ENCODE measurements around the gene RPL31. TPM values are rescaled to one million over a fixed set of nuclear protein-coding genes. Genes with fewer than 3 reads are reported as not detected.

The RPL31 gene
- total RNA-seq, 1 donor from 2014 or later, result 1,183 TPM

- ATAC-seq (no peak), DNase-seq (ENCODE audit: low spot score) (no peak)
- intact Hi-C loops (cut with DNase I), result loop anchor here (5.0 kb wide), 1 partner anchor 378 kb away; no protein-coding TSS in a partner anchor
These were observed 11.9 kb upstream of the RPL31 start for GRCh38 chr2:100990166-100990565.

GRCh38 chr2:100990650-100991403 lies 11.3 kb upstream of the RPL31 start:
- intact Hi-C loops (cut with DNase I), result loop anchor here (5.0 kb wide), 1 partner anchor 379 kb away; no protein-coding TSS in a partner anchor
- DNase-seq (ENCODE audit: low spot score) (no peak), ATAC-seq (no peak)

- intact Hi-C loops (cut with DNase I), result loop anchor here (5.0 kb wide), 1 partner anchor 379 kb away; no protein-coding TSS in a partner anchor
- no peak for ATAC-seq
- no peak for DNase-seq (ENCODE audit: low spot score)
These were observed 10.7 kb upstream of the RPL31 start for GRCh38 chr2:100991404-100991773.

GRCh38 chr2:100992262-100992661 lies 9.8 kb upstream of the RPL31 start:
- ATAC-seq (no peak), DNase-seq (ENCODE audit: low spot score) (no peak)
- intact Hi-C loops (cut with DNase I), result loop anchor here (5.0 kb wide), 1 partner anchor 380 kb away; no protein-coding TSS in a partner anchor

GRCh38 chr2:100993294-100993693 lies 8.8 kb upstream of the RPL31 start:
- ATAC-seq (no peak), DNase-seq (ENCODE audit: low spot score) (no peak)
- intact Hi-C loops (cut with DNase I), result loop anchor here (5.0 kb wide), 1 partner anchor 381 kb away; no protein-coding TSS in a partner anchor

- intact Hi-C loops (cut with DNase I), result no loop called here
- ATAC-seq, result no peak
- no peak for DNase-seq (ENCODE audit: low spot score)
These were observed 6.6 kb upstream of the RPL31 start for GRCh38 chr2:100995309-100996075.

- DNase-seq (ENCODE audit: low spot score) (no peak), ATAC-seq (no peak)
- intact Hi-C loops (cut with DNase I), result no loop called here
These were observed 4.4 kb upstream of the RPL31 start for GRCh38 chr2:100997509-100998234.

- ATAC-seq (no peak), DNase-seq (ENCODE audit: low spot score) (no peak)
- intact Hi-C loops (cut with DNase I), result no loop called here
These were observed 3.9 kb upstream of the RPL31 start for GRCh38 chr2:100998235-100998573.

- DNase-seq (ENCODE audit: low spot score), result no peak
- no peak for ATAC-seq
- intact Hi-C loops (cut with DNase I), result no loop called here
These were observed 2.1 kb upstream of the RPL31 start for GRCh38 chr2:100999995-101000394.

GRCh38 chr2:101002562-101003277 lies 631 bp downstream of the RPL31 start:
- intact Hi-C loops (cut with DNase I), result no loop called here
- peak; percentile 7 for ATAC-seq
- no peak for DNase-seq (ENCODE audit: low spot score)

GRCh38 chr2:101003278-101003775 lies 1.2 kb downstream of the RPL31 start:
- ATAC-seq (no peak), DNase-seq (ENCODE audit: low spot score) (no peak)
- intact Hi-C loops (cut with DNase I), result no loop called here

- ATAC-seq (no peak), DNase-seq (ENCODE audit: low spot score) (no peak)
- intact Hi-C loops (cut with DNase I), result no loop called here
These were observed 2.7 kb downstream of the RPL31 start for GRCh38 chr2:101004620-101005325.

GRCh38 chr2:101006065-101006715 lies 4.1 kb downstream of the RPL31 start:
- no peak for DNase-seq (ENCODE audit: low spot score)
- intact Hi-C loops (cut with DNase I), result no loop called here
- ATAC-seq, result no peak

GRCh38 chr2:101007415-101008345 lies 5.6 kb downstream of the RPL31 start:
- intact Hi-C loops (cut with DNase I), result no loop called here
- no peak for ATAC-seq
- no peak for DNase-seq (ENCODE audit: low spot score)

GRCh38 chr2:101011152-101011551 lies 9.1 kb downstream of the RPL31 start:
- DNase-seq (ENCODE audit: low spot score) (no peak), ATAC-seq (no peak)
- intact Hi-C loops (cut with DNase I), result no loop called here

GRCh38 chr2:101012054-101012705 lies 10.1 kb downstream of the RPL31 start:
- no peak for ATAC-seq
- no peak for DNase-seq (ENCODE audit: low spot score)
- intact Hi-C loops (cut with DNase I), result no loop called here
